Lung (tissue), 12 donors: ENCODE data around the gene TSPO2. TPM values are rescaled to one million over a fixed set of nuclear protein-coding genes. Genes with fewer than 3 reads are reported as not detected.

ENCODE experiments used
- ATAC-seq: fragments of 200-7000 bp; cut with Tn5 transposase; one replicate; pipeline ENCODE4 v1.9.1; 2020; ENCODE audit warnings: moderate number of reproducible peaks; ENCODE audit not compliant: insufficient read depth, low FRiP score
- DNase-seq, 3 donors: peaks; one replicate each; pipeline ENCODE4 v3.0.0-alpha.2; 2013 to 2017
- H3K27ac ChIP-seq, 2 donors: one replicate each; pipeline ENCODE4 v1.5.1; 2013; ENCODE audit warnings: mild to moderate bottlenecking in 2 of 2, moderate library complexity in 2 of 2, control low read depth in 1 of 2, inconsistent platforms in 1 of 2, low read depth in 1 of 2, low read length in 1 of 2
- H3K27me3 ChIP-seq, 3 donors: one replicate each; pipeline ENCODE4 v1.5.1; 2013; ENCODE audit warnings: low read length in 2 of 3; ENCODE audit not compliant: control insufficient read depth in 3 of 3, insufficient read depth in 3 of 3
- H3K36me3 ChIP-seq, 4 donors: one replicate each; pipeline ENCODE4 v1.5.1; 2013; ENCODE audit warnings: low read length in 4 of 4, mild to moderate bottlenecking in 1 of 4, moderate library complexity in 1 of 4; ENCODE audit not compliant: control insufficient read depth in 4 of 4, insufficient read depth in 4 of 4
- H3K4me1 ChIP-seq, 5 donors: one replicate each; pipeline ENCODE4 v1.5.1; 2013; ENCODE audit warnings: low read length in 5 of 5, mild to moderate bottlenecking in 2 of 5, moderate library complexity in 1 of 5; ENCODE audit not compliant: control insufficient read depth in 5 of 5, insufficient read depth in 5 of 5
- H3K4me3 ChIP-seq: one replicate; pipeline ENCODE4 v1.5.1; 2013; ENCODE audit warnings: mild to moderate bottlenecking, control low read depth, moderate library complexity
- H3K9ac ChIP-seq, 2 donors: one replicate each; pipeline ENCODE4 v1.5.1; 2013; ENCODE audit warnings: low read length in 2 of 2, control low read depth in 1 of 2; ENCODE audit not compliant: insufficient read depth in 1 of 2
- H3K9me3 ChIP-seq, 4 donors: one replicate each; pipeline ENCODE4 v1.5.1; 2013; ENCODE audit warnings: low read length in 3 of 4, mild to moderate bottlenecking in 1 of 4, moderate library complexity in 1 of 4; ENCODE audit not compliant: control insufficient read depth in 4 of 4, insufficient read depth in 3 of 4
- CTCF ChIP-seq: IDR thresholded peaks from 2 replicates; pipeline ENCODE4 v1.5.1; 2012; ENCODE audit warnings: mild to moderate bottlenecking; ENCODE audit errors: control extremely low read depth, extremely low read depth
- WGBS, 2 donors: extraction: QIAGEN DNeasy Blood & Tissue Kit; methylation state at CpG; one replicate each; pipeline ENCODE4 v1.1.7; 2013; 5-methylcytosine and 5-hydroxymethylcytosine counted together
- polyA plus RNA-seq, 2 donors: library from polyadenylated mRNA; stranded (reverse); fragments of 200-250 nt; gene quantifications; one replicate each; pipeline ENCODE4 v1.2.1, GENCODE V29; 2013
- total RNA-seq, 2 donors: library from RNA; depleted of rRNA in 1 of 2; stranded (reverse); fragments of >200 nt in 1 of 2; gene quantifications; one replicate each; pipeline ENCODE4 v1.2.1, GENCODE V29; 2014 to 2021
- donor health status: control.
- donor health status: control.
- donor health status: Bipolar disorder and iron deficiency.
- donor health status: healthy.
- donor health status: DM: yes; HTN: yes; CAD: no.

The TSPO2 gene
- total and polyA plus RNA-seq, 4 donors: 0.07 to 0.57 TPM; not detected in 2

DNA sequence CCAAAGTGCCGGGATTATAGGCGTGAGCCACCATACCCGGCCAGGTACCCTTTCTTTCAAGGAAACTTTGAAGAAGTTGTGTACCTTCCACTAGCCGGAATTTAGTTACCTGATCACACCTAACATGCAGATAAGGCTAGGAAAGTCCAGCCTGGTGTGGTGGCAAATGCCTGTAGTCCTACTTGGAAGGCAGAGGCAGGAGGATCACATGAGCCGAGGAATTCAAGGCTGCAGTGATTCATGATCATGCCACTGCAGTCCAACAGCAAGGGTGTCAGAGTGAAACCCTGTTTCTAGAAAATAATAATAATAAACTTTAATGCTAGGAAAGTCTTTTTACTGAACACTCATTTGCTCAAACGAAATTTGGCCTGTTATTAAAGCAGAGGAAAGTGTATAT is 51.5 kb downstream of the TSPO2 start:
- 95 to 98% methylated on average over 6 of the region's 6 CpGs for WGBS, 2 donors
- no peak overlapping the region for H3K4me3 ChIP-seq
- no peaks in the 10 kb centered on the region for H3K9me3 ChIP-seq
- no peak for DNase-seq
- no peak overlapping the region for H3K9ac ChIP-seq
- no peak overlapping the region for H3K27ac ChIP-seq
- no peak for ATAC-seq
- H3K27me3 ChIP-seq: no peaks in the 10 kb centered on the region
- no peak for TF ChIP-seq CTCF
- H3K36me3 ChIP-seq: peaks cover 45 to 79% (median 57%) of the 10 kb centered on the region in 4 donors
- peaks cover 0 to 2% (median 0%) of the 10 kb centered on the region in 5 donors for H3K4me1 ChIP-seq

Other genes with a start within 250 kb of the TSPO2 start
- 1 to 10 TPM; 1.6 to 2.5 TPM for gene UNC5CL, start 3.2 kb upstream of the TSPO2 start, total RNA-seq
- gene UNC5CL, start 3.2 kb upstream of the TSPO2 start, polyA plus RNA-seq: 1 to 10 TPM; 1.8 to 4.0 TPM
- under 1 TPM; 0.34 to 0.51 TPM for gene APOBEC2, start 10.7 kb downstream of the TSPO2 start, total RNA-seq
- under 1 TPM; 0.10 to 0.40 TPM for gene APOBEC2, start 10.7 kb downstream of the TSPO2 start, polyA plus RNA-seq
- 10 to 100 TPM; 22.2 to 27.0 TPM for gene OARD1, start 29.9 kb downstream of the TSPO2 start, total RNA-seq
- gene OARD1, start 29.9 kb downstream of the TSPO2 start, polyA plus RNA-seq: 10 to 100 TPM; 22.4 to 26.2 TPM
- 10 to 100 TPM; 17.8 to 38.0 TPM for gene NFYA, start 30.5 kb downstream of the TSPO2 start, total RNA-seq
- 10 to 100 TPM in 1 of 2 donors, 1 to 10 TPM in 1; 5.9 to 15.5 TPM for gene NFYA, start 30.5 kb downstream of the TSPO2 start, polyA plus RNA-seq
- gene TREML1, start 111.9 kb downstream of the TSPO2 start, total RNA-seq: 1 to 10 TPM; 1.2 TPM
- 1 to 10 TPM; 1.2 to 2.2 TPM for gene TREML1, start 111.9 kb downstream of the TSPO2 start, polyA plus RNA-seq
- gene TREM2, start 120.6 kb downstream of the TSPO2 start, total RNA-seq: 10 to 100 TPM in 1 of 2 donors, 1 to 10 TPM in 1; 1.6 to 10.7 TPM
- 10 to 100 TPM in 1 of 2 donors, 1 to 10 TPM in 1; 7.4 to 48.0 TPM for gene TREM2, start 120.6 kb downstream of the TSPO2 start, polyA plus RNA-seq
- gene TREML2, start 158.7 kb downstream of the TSPO2 start, total RNA-seq: 1 to 10 TPM in 1 of 2 donors, under 1 TPM in 1; 0.65 to 1.4 TPM
- gene TREML2, start 158.7 kb downstream of the TSPO2 start, polyA plus RNA-seq: 1 to 10 TPM in 1 of 2 donors, under 1 TPM in 1; 0.06 to 4.4 TPM
- gene TREML4, start 185.9 kb downstream of the TSPO2 start, total RNA-seq: 1 to 10 TPM in 1 of 2 donors, not detected in 1; 1.3 TPM
- gene TREML4, start 185.9 kb downstream of the TSPO2 start, polyA plus RNA-seq: 1 to 10 TPM in 1 of 2 donors, not detected in 1; 5.8 TPM
- gene TREM1, start 244.2 kb downstream of the TSPO2 start, total RNA-seq: 100 to 1,000 TPM in 1 of 2 donors, 10 to 100 TPM in 1; 17.4 to 110 TPM
- 100 to 1,000 TPM in 1 of 2 donors, 10 to 100 TPM in 1; 54.7 to 112 TPM for gene TREM1, start 244.2 kb downstream of the TSPO2 start, polyA plus RNA-seq